OCI-LY7 (cell line): Measurements from ENCODE around the gene MNT.

ENCODE experiments used
- CTCF ChIP-seq: fragments of 200-600 bp; sonication (generic); conservative IDR thresholded peaks from 2 replicates; pipeline ENCODE4 v1.5.1; 2014; ENCODE audit warnings: mild to moderate bottlenecking, antibody characterized with exemption, low read length, moderate library complexity, mixed read lengths
- EZH2phosphoT487 ChIP-seq: fragments of 200-600 bp; sonication (generic); IDR thresholded peaks from 2 replicates; pipeline ENCODE4 v1.6.1; 2018; ENCODE audit warnings: low read depth, borderline replicate concordance, mild to moderate bottlenecking, mixed run types, antibody characterized with exemption, low read length, moderate library complexity, mixed read lengths

- TF ChIP-seq CTCF (no peak), EZH2phosphoT487 (no peak)
Measured at GRCh38 chr17:2445638-2446037, 44.8 kb upstream of the MNT start.
